Measurements from ENCODE around the gene HCN4. TPM values are rescaled to one million over a fixed set of nuclear protein-coding genes. Genes with fewer than 3 reads are reported as not detected.
A peak's percentile ranks its signal among the peaks of the same experiment; 100 is the strongest.

The HCN4 gene
- total RNA-seq, 1 donor from 2014 or later = 0.41 TPM

- H3K27me3 Mint-ChIP-seq (ENCODE audit: insufficient read depth, low read depth) = no peaks in the 10 kb centered on the region
- Histone ChIP-seq H3K4me1 (no peaks in the 10 kb centered on the region), H3K9ac (no peak overlapping the region), H3K4me2 (no peak overlapping the region), H3K27ac (no peak overlapping the region), H2AFZ (replicated peaks) (no peak overlapping the region), H4K20me1 (ENCODE audit: low read depth) (no peaks in the 10 kb centered on the region), H3K79me2 (ENCODE audit: low read depth) (no peaks in the 10 kb centered on the region), H3K36me3 (no peaks in the 10 kb centered on the region), H3K4me3 (no peak overlapping the region), H3K9me3 (ENCODE audit: low read depth) (no peaks in the 10 kb centered on the region), H3F3A (ENCODE audit: low read depth) (no peaks in the 10 kb centered on the region), H3K27me3 (no peaks in the 10 kb centered on the region)
- H3K36me3 Mint-ChIP-seq = no peaks in the 10 kb centered on the region
- H3K27ac Mint-ChIP-seq = no peak overlapping the region
- TF ChIP-seq EZH2phosphoT487 (IDR thresholded peaks at IDR 0.05) (no peak), CTCF (IDR thresholded peaks at IDR 0.05) (no peak), EZH2 (IDR thresholded peaks at IDR 0.05) (no peak)
- H3K9me3 Mint-ChIP-seq = no peaks in the 10 kb centered on the region
- no peak for DNase-seq (ENCODE audit: low spot score)
- no peak overlapping the region for H3K4me3 Mint-ChIP-seq
- H3K4me1 Mint-ChIP-seq = peaks cover 12% of the 10 kb centered on the region
Observed at GRCh38 chr15:73328981-73329380, 39.8 kb downstream of the HCN4 start.

GRCh38 chr15:73328149-73328820, 40.5 kb downstream of the HCN4 start:
- Histone ChIP-seq H3K4me3 (no peak overlapping the region), H4K20me1 (ENCODE audit: low read depth) (no peaks in the 10 kb centered on the region), H3K27me3 (no peaks in the 10 kb centered on the region), H3K4me2 (no peak overlapping the region), H3K79me2 (ENCODE audit: low read depth) (no peaks in the 10 kb centered on the region), H3K27ac (no peak overlapping the region), H2AFZ (replicated peaks) (no peak overlapping the region), H3K9ac (no peak overlapping the region), H3K36me3 (no peaks in the 10 kb centered on the region), H3K9me3 (ENCODE audit: low read depth) (no peaks in the 10 kb centered on the region), H3K4me1 (no peaks in the 10 kb centered on the region), H3F3A (ENCODE audit: low read depth) (no peaks in the 10 kb centered on the region)
- Mint-ChIP-seq H3K4me3 (peak overlapping the region; percentile 27), H3K27ac (no peak overlapping the region), H3K4me1 (peaks cover 12% of the 10 kb centered on the region), H3K9me3 (no peaks in the 10 kb centered on the region), H3K36me3 (no peaks in the 10 kb centered on the region), H3K27me3 (ENCODE audit: insufficient read depth, low read depth) (no peaks in the 10 kb centered on the region)
- no peak for DNase-seq (ENCODE audit: low spot score)
- TF ChIP-seq CTCF (IDR thresholded peaks at IDR 0.05) (no peak), EZH2 (IDR thresholded peaks at IDR 0.05) (no peak), EZH2phosphoT487 (IDR thresholded peaks at IDR 0.05) (no peak)

GRCh38 chr15:73326157-73326556, 42.6 kb downstream of the HCN4 start:
- Mint-ChIP-seq H3K27ac (no peak overlapping the region), H3K36me3 (no peaks in the 10 kb centered on the region), H3K27me3 (ENCODE audit: insufficient read depth, low read depth) (no peaks in the 10 kb centered on the region), H3K9me3 (no peaks in the 10 kb centered on the region), H3K4me1 (peaks cover 19% of the 10 kb centered on the region), H3K4me3 (no peak overlapping the region)
- TF ChIP-seq CTCF (IDR thresholded peaks at IDR 0.05) (no peak), EZH2 (IDR thresholded peaks at IDR 0.05) (no peak), EZH2phosphoT487 (IDR thresholded peaks at IDR 0.05) (no peak)
- Histone ChIP-seq H3K36me3 (no peaks in the 10 kb centered on the region), H3K9me3 (ENCODE audit: low read depth) (no peaks in the 10 kb centered on the region), H2AFZ (replicated peaks) (no peak overlapping the region), H3K9ac (no peak overlapping the region), H3K4me3 (no peak overlapping the region), H3K4me1 (no peaks in the 10 kb centered on the region), H3F3A (ENCODE audit: low read depth) (no peaks in the 10 kb centered on the region), H3K4me2 (no peak overlapping the region), H3K27ac (no peak overlapping the region), H4K20me1 (ENCODE audit: low read depth) (no peaks in the 10 kb centered on the region), H3K79me2 (ENCODE audit: low read depth) (no peaks in the 10 kb centered on the region), H3K27me3 (no peaks in the 10 kb centered on the region)
- DNase-seq (ENCODE audit: low spot score) = no peak

Measured in neural progenitor cell (in vitro differentiated cells).